ENCODE results near the gene PARD3B.

DNA sequence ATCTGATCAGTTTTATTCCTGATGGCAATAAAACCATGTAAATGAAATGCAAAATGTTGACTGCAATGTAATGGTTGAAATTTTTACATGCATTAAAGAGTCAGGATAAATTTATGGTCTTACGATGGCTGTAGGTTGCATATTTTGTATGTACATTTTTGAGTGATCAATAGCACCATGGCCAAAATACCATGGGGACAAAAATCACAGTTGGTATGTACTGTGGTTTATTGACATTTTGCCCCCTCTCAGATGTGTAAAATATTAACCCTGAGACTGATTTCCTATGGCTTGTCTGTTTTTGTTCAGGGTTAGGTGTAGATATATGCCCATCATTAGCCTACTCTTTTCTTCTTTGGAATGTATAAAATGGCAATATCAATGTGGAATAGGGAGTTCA is 138.1 kb downstream of the PARD3B start:
- TF ChIP-seq, protein P1, sequence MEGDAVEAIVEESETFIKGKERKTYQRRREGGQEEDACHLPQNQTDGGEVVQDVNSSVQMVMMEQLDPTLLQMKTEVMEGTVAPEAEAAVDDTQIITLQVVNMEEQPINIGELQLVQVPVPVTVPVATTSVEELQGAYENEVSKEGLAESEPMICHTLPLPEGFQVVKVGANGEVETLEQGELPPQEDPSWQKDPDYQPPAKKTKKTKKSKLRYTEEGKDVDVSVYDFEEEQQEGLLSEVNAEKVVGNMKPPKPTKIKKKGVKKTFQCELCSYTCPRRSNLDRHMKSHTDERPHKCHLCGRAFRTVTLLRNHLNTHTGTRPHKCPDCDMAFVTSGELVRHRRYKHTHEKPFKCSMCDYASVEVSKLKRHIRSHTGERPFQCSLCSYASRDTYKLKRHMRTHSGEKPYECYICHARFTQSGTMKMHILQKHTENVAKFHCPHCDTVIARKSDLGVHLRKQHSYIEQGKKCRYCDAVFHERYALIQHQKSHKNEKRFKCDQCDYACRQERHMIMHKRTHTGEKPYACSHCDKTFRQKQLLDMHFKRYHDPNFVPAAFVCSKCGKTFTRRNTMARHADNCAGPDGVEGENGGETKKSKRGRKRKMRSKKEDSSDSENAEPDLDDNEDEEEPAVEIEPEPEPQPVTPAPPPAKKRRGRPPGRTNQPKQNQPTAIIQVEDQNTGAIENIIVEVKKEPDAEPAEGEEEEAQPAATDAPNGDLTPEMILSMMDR (conservative IDR thresholded peaks at IDR 0.05; ENCODE audit: low read depth, low read length) = no peak
- no peak for TF ChIP-seq EZH2phosphoT487 (IDR thresholded peaks at IDR 0.05; ENCODE audit: borderline replicate concordance, low read length)

Measured in PC-3 (cell line).